A673 (cell line): Measurements from ENCODE around the gene VDAC1. TPM values are rescaled to one million over a fixed set of nuclear protein-coding genes. Genes with fewer than 3 reads are reported as not detected.

ENCODE experiments used
- BruUV-seq: library from RNA; stranded (reverse); fragments of 400-500 nt; replicated peaks from 2 replicates; lab custom pipeline; 2021; lab: Mats Ljungman, UMichigan
- CTCF ChIA-PET: fragments of 300-600 bp; sonication (Branson Sonifier 250); formaldehyde crosslinking; loops from one replicate; lab custom pipeline; 2022; ENCODE audit warnings: antibody characterized with exemption; lab: Charles Lee
- POLR2A ChIA-PET: fragments of 300-600 bp; sonication (Branson Sonifier 250); formaldehyde crosslinking; loops from one replicate; lab custom pipeline; 2022; ENCODE audit warnings: antibody characterized with exemption; ENCODE audit not compliant: low non-redundant PET; lab: Charles Lee
- DNase-seq: peaks from one replicate; pipeline ENCODE4 v3.0.0-alpha.2; 2015; ENCODE audit warnings: low spot score
- H3K27ac ChIP-seq: fragments of 200-600 bp; sonication (generic); 2 replicates; pipeline ENCODE4 v1.5.1; 2016; ENCODE audit warnings: mixed run types, low read depth, mild to moderate bottlenecking, mixed read lengths, antibody characterized with exemption, low read length; ENCODE audit not compliant: poor library complexity, severe bottlenecking
- H3K27me3 ChIP-seq: fragments of 200-600 bp; sonication (generic); replicated peaks from 2 replicates; pipeline ENCODE4 v1.6.1; 2017; ENCODE audit warnings: mixed run types, low read depth, mild to moderate bottlenecking, mixed read lengths, antibody characterized with exemption, low read length; ENCODE audit not compliant: insufficient read depth, poor library complexity
- H3K36me3 ChIP-seq: fragments of 200-600 bp; sonication (generic); 2 replicates; pipeline ENCODE4 v1.6.1; 2016; ENCODE audit warnings: mixed run types, mild to moderate bottlenecking, mixed read lengths, antibody characterized with exemption, low read length; ENCODE audit not compliant: insufficient read depth, poor library complexity, severe bottlenecking
- H3K4me1 ChIP-seq: fragments of 200-600 bp; sonication (generic); 2 replicates; pipeline ENCODE4 v1.6.1; 2017; ENCODE audit warnings: mixed run types, mild to moderate bottlenecking, mixed read lengths, antibody characterized with exemption, low read length; ENCODE audit not compliant: insufficient read depth, poor library complexity, severe bottlenecking
- H3K4me3 ChIP-seq: fragments of 200-600 bp; sonication (generic); 2 replicates; pipeline ENCODE4 v1.5.1; 2016; ENCODE audit warnings: low read depth, mixed run types, mild to moderate bottlenecking, mixed read lengths, low read length; ENCODE audit not compliant: poor library complexity, severe bottlenecking
- H3K9me3 ChIP-seq: fragments of 200-600 bp; sonication (generic); 2 replicates; pipeline ENCODE4 v1.6.1; 2016; ENCODE audit warnings: mixed run types, low read depth, mild to moderate bottlenecking, mixed read lengths, antibody characterized with exemption, low read length; ENCODE audit not compliant: poor library complexity, severe bottlenecking
- CTCF ChIP-seq: fragments of 300-800, 200-600 bp; sonication (generic); conservative IDR thresholded peaks from 2 replicates; pipeline ENCODE4 v1.5.1; 2017; ENCODE audit warnings: low read depth, mild to moderate bottlenecking, antibody characterized with exemption, low read length, moderate library complexity, mixed read lengths
- EZH2 ChIP-seq: fragments of 200-600 bp; sonication (generic); IDR thresholded peaks from 2 replicates; pipeline ENCODE4 v1.6.1; 2017; ENCODE audit warnings: borderline replicate concordance, low read depth, mild to moderate bottlenecking, mixed read lengths, antibody characterized with exemption, low read length; ENCODE audit not compliant: poor library complexity, severe bottlenecking
- intact Hi-C: fragments of 100-400 bp; cut with micrococcal nuclease; formaldehyde crosslinking; loops from one replicate; pipeline ENCODE4 v1.10.0; 2022; ENCODE audit not compliant: unreplicated experiment
- total RNA-seq: library from RNA; stranded (reverse); gene quantifications from 2 replicates; pipeline ENCODE4 v1.2.3, GENCODE V29; 2021

VDAC1 gene
- total RNA-seq, 1 experiment from 2014 or later = 367 TPM

- no peaks in the 10 kb centered on the region for H3K4me1 ChIP-seq
- TF ChIP-seq CTCF (no peak), EZH2 (no peak)
- H3K4me3 ChIP-seq = no peak overlapping the region
- H3K27ac ChIP-seq = no peak overlapping the region
- POLR2A ChIA-PET = interaction anchor here (0.6 kb wide), 1 partner anchor 71 kb away, joined by 5 read pairs; the partner anchor contains the start of gene TCF7
- no peaks in the 10 kb centered on the region for H3K9me3 ChIP-seq
- DNase-seq = no peak
- intact Hi-C loops = no loop called here
- no peaks in the 10 kb centered on the region for H3K36me3 ChIP-seq
- CTCF ChIA-PET = interaction anchor here (0.9 kb wide), 2 partner anchors 10 to 102 kb away, joined by 3 read pairs; no protein-coding TSS in a partner anchor
- no TSS peak for BruUV-seq
- no peaks in the 10 kb centered on the region for H3K27me3 ChIP-seq
These were observed 39.3 kb upstream of the VDAC1 start for GRCh38 chr5:134043793-134044792.

GRCh38 chr5:134041570-134042411 is 37.0 kb upstream of the VDAC1 start:
- no peaks in the 10 kb centered on the region for H3K36me3 ChIP-seq
- POLR2A ChIA-PET = no interaction called here
- no peaks in the 10 kb centered on the region for H3K4me1 ChIP-seq
- TF ChIP-seq CTCF = no peak
- TF ChIP-seq EZH2 = no peak
- H3K27me3 ChIP-seq = no peaks in the 10 kb centered on the region
- no peak overlapping the region for H3K27ac ChIP-seq
- no peak overlapping the region for H3K4me3 ChIP-seq
- CTCF ChIA-PET = no interaction called here
- intact Hi-C loops = no loop called here
- no TSS peak for BruUV-seq
- no peak for DNase-seq
- H3K9me3 ChIP-seq = no peaks in the 10 kb centered on the region

GRCh38 chr5:134038138-134038537 is 33.4 kb upstream of the VDAC1 start:
- H3K9me3 ChIP-seq = no peaks in the 10 kb centered on the region
- H3K27me3 ChIP-seq = no peaks in the 10 kb centered on the region
- CTCF ChIA-PET = no interaction called here
- H3K4me1 ChIP-seq = no peaks in the 10 kb centered on the region
- no TSS peak for BruUV-seq
- no peak overlapping the region for H3K27ac ChIP-seq
- POLR2A ChIA-PET = no interaction called here
- no peak overlapping the region for H3K4me3 ChIP-seq
- H3K36me3 ChIP-seq = no peaks in the 10 kb centered on the region
- no peak for DNase-seq
- TF ChIP-seq EZH2 = no peak
- no peak for TF ChIP-seq CTCF
- intact Hi-C loops = loop anchor here (2.0 to 10.0 kb wide), 2 partner anchors 247 to 927 kb away; no protein-coding TSS in a partner anchor
